ENCODE measurements around the gene RUBCNL.

Gene RUBCNL

GRCh38 chr13:46385946-46386345 lies 1.1 kb downstream of the RUBCNL start:
- TF ChIP-seq, protein P1, sequence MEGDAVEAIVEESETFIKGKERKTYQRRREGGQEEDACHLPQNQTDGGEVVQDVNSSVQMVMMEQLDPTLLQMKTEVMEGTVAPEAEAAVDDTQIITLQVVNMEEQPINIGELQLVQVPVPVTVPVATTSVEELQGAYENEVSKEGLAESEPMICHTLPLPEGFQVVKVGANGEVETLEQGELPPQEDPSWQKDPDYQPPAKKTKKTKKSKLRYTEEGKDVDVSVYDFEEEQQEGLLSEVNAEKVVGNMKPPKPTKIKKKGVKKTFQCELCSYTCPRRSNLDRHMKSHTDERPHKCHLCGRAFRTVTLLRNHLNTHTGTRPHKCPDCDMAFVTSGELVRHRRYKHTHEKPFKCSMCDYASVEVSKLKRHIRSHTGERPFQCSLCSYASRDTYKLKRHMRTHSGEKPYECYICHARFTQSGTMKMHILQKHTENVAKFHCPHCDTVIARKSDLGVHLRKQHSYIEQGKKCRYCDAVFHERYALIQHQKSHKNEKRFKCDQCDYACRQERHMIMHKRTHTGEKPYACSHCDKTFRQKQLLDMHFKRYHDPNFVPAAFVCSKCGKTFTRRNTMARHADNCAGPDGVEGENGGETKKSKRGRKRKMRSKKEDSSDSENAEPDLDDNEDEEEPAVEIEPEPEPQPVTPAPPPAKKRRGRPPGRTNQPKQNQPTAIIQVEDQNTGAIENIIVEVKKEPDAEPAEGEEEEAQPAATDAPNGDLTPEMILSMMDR (IDR thresholded peaks at IDR 0.05; ENCODE audit: poor library complexity, severe bottlenecking): no peak
- Histone ChIP-seq H3K4me3 (ENCODE audit: severe bottlenecking) (no peak overlapping the region), H3K9me3 (ENCODE audit: severe bottlenecking) (no peaks in the 10 kb centered on the region), H3K36me3 (ENCODE audit: low read depth) (no peaks in the 10 kb centered on the region), H3K27ac (ENCODE audit: poor library complexity, severe bottlenecking) (no peak overlapping the region), H3K27me3 (ENCODE audit: insufficient read depth, poor library complexity, severe bottlenecking) (no peaks in the 10 kb centered on the region), H3K4me1 (ENCODE audit: insufficient read depth, poor library complexity, severe bottlenecking) (peaks cover 15% of the 10 kb centered on the region)
- DNase-seq (ENCODE audit: low spot score) (no peak), ATAC-seq (ENCODE audit: low read depth) (no peak)

DNA sequence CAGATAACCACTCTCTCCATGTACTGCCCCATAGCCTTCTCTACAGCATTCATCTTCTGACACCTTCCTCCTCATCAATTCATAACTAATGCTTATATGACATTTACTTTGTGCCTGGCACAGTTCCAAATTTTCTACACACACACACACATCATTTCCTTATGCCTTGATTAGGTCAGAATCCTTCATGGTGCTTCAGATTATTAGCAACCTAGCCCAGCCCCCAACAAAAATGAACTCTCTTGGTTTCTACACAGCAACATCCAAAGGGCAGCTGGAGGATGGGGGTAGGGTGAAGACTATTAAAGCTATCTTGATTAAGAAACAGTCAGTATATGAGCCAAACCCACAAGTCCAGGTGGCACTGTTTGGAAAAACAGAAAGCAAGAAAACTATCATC lies 3.7 kb downstream of the RUBCNL start:
- Histone ChIP-seq H3K9me3 (ENCODE audit: severe bottlenecking) (no peaks in the 10 kb centered on the region), H3K4me1 (ENCODE audit: insufficient read depth, poor library complexity, severe bottlenecking) (peaks cover 3% of the 10 kb centered on the region), H3K27ac (ENCODE audit: poor library complexity, severe bottlenecking) (no peak overlapping the region), H3K4me3 (ENCODE audit: severe bottlenecking) (no peak overlapping the region), H3K27me3 (ENCODE audit: insufficient read depth, poor library complexity, severe bottlenecking) (no peaks in the 10 kb centered on the region), H3K36me3 (ENCODE audit: low read depth) (no peaks in the 10 kb centered on the region)
- DNase-seq (ENCODE audit: low spot score) (no peak), ATAC-seq (ENCODE audit: low read depth) (no peak)
- TF ChIP-seq, protein P1 (IDR thresholded peaks at IDR 0.05; ENCODE audit: poor library complexity, severe bottlenecking): no peak

DNA sequence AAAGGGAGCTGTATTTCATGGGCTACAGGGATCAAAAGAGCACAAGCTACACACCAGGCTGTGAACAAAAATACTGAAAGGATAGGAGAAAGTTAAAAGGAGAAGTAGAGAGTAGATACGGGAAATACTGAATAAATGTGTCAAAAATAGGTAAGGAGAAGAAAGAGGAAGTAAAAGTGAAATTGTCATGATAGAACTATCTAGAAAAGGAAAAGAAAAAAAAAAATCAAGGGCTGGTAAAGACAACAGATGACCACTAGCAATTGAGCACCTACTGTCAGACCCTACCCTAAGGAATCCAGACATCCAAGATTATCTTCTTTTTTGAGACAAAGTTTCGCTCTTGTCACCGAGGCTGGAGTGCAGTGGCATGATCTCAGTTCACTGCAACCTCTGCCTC lies 4.8 kb downstream of the RUBCNL start:
- H3K36me3 ChIP-seq (ENCODE audit: low read depth): no peaks in the 10 kb centered on the region
- no peaks in the 10 kb centered on the region for H3K27me3 ChIP-seq (ENCODE audit: insufficient read depth, poor library complexity, severe bottlenecking)
- no peaks in the 10 kb centered on the region for H3K4me1 ChIP-seq (ENCODE audit: insufficient read depth, poor library complexity, severe bottlenecking)
- TF ChIP-seq, protein P1 (IDR thresholded peaks at IDR 0.05; ENCODE audit: poor library complexity, severe bottlenecking): no peak
- ATAC-seq (ENCODE audit: low read depth) (no peak), DNase-seq (ENCODE audit: low spot score) (no peak)
- H3K4me3 ChIP-seq (ENCODE audit: severe bottlenecking): no peak overlapping the region
- H3K9me3 ChIP-seq (ENCODE audit: severe bottlenecking): no peaks in the 10 kb centered on the region
- no peak overlapping the region for H3K27ac ChIP-seq (ENCODE audit: poor library complexity, severe bottlenecking)

- Histone ChIP-seq H3K27me3 (ENCODE audit: insufficient read depth, poor library complexity, severe bottlenecking) (no peaks in the 10 kb centered on the region), H3K9me3 (ENCODE audit: severe bottlenecking) (no peaks in the 10 kb centered on the region), H3K4me3 (ENCODE audit: severe bottlenecking) (no peak overlapping the region), H3K27ac (ENCODE audit: poor library complexity, severe bottlenecking) (no peak overlapping the region), H3K36me3 (ENCODE audit: low read depth) (no peaks in the 10 kb centered on the region), H3K4me1 (ENCODE audit: insufficient read depth, poor library complexity, severe bottlenecking) (no peaks in the 10 kb centered on the region)
- ATAC-seq (ENCODE audit: low read depth): no peak
- TF ChIP-seq, protein P1 (IDR thresholded peaks at IDR 0.05; ENCODE audit: poor library complexity, severe bottlenecking): no peak
- no peak for DNase-seq (ENCODE audit: low spot score)
Observed at GRCh38 chr13:46380242-46380641, 6.8 kb downstream of the RUBCNL start.

DNA sequence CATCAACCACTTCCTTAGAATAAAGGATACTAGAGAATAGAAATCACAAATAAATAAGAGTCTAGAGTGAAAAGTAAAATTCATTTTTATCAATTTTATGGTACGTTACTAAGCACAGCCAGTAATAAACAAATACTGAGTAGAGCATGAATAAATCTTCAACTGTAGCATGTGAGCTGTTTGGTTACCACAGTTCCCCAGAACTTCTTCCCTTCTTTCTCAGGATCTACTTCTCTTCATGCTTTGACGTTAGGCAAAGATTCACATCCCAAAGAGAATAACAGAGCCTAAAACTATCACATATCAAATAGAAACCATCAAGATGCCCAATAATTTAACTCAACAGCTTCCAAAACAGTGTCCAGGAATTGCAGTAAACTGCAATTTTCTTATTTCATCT lies 7.4 kb downstream of the RUBCNL start:
- H3K27me3 ChIP-seq (ENCODE audit: insufficient read depth, poor library complexity, severe bottlenecking): no peaks in the 10 kb centered on the region
- no peak for DNase-seq (ENCODE audit: low spot score)
- no peaks in the 10 kb centered on the region for H3K36me3 ChIP-seq (ENCODE audit: low read depth)
- no peak for ATAC-seq (ENCODE audit: low read depth)
- TF ChIP-seq, protein P1 (IDR thresholded peaks at IDR 0.05; ENCODE audit: poor library complexity, severe bottlenecking): no peak
- H3K4me1 ChIP-seq (ENCODE audit: insufficient read depth, poor library complexity, severe bottlenecking): peaks cover 6% of the 10 kb centered on the region
- H3K4me3 ChIP-seq (ENCODE audit: severe bottlenecking): no peak overlapping the region
- H3K27ac ChIP-seq (ENCODE audit: poor library complexity, severe bottlenecking): no peak overlapping the region
- H3K9me3 ChIP-seq (ENCODE audit: severe bottlenecking): no peaks in the 10 kb centered on the region

All from RWPE2 (cell line).